ENCODE data around the gene SPATA46. TPM values are rescaled to one million over a fixed set of nuclear protein-coding genes. Genes with fewer than 3 reads are reported as not detected.

SPATA46 gene
- polyA plus RNA-seq, 1 of the 3 experiments (the other 2 are of a cell fraction): not detected

DNA sequence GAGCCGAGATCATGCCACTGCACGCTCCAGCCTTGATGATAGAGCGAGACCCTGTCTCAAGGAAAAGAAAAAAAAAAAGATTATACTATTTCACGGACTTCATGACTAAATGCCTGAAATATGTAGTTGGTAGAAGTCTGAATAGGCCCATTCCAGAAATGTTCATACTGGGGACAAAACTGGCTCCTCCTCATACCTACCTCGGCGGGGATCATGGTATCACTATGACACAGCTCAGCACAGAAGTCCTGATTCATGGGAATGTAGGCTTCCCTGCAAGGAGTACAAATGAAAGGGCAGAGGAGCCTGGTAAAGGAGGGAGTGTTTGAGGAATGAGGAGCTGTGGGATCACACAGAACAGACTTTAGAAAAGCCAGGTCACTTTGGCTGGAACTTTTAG, 5.0 kb downstream of the SPATA46 start:
- peak overlapping the region in 1 of 2 experiments; percentile 51; a peak in 1 of 4 replicates for H3K27ac ChIP-seq (ENCODE audit: low read depth in 2 of 2, low read length in 1 of 2)
- H2AFZ ChIP-seq (ENCODE audit: low read depth): no peak overlapping the region
- no peaks in the 10 kb centered on the region for H3K9me2 ChIP-seq
- no peak overlapping the region for H3K4me2 ChIP-seq
- CTCF ChIA-PET: interaction anchor here (1.2 to 4.0 kb wide), 4 partner anchors 12 to 315 kb away, joined by 3 to 16 read pairs (median 11); no protein-coding TSS in a partner anchor
- POLR2A ChIA-PET: no interaction called here
- no peaks in the 10 kb centered on the region for H3K36me3 ChIP-seq (replicated peaks in 1 of 2; ENCODE audit: control insufficient read depth in 1 of 2, insufficient read depth in 2 of 2, low read length in 1 of 2)
- H3K4me3 ChIP-seq (ENCODE audit: low read depth in 2 of 2, low read length in 1 of 2): no peak overlapping the region
- TF ChIP-seq FOSL2 (IDR thresholded peaks at IDR 0.05; ENCODE audit: borderline replicate concordance, low read depth): no peak
- no peak for TF ChIP-seq MXI1 (IDR thresholded peaks at IDR 0.05; ENCODE audit: low read depth, low read length)
- TF ChIP-seq, protein P1, sequence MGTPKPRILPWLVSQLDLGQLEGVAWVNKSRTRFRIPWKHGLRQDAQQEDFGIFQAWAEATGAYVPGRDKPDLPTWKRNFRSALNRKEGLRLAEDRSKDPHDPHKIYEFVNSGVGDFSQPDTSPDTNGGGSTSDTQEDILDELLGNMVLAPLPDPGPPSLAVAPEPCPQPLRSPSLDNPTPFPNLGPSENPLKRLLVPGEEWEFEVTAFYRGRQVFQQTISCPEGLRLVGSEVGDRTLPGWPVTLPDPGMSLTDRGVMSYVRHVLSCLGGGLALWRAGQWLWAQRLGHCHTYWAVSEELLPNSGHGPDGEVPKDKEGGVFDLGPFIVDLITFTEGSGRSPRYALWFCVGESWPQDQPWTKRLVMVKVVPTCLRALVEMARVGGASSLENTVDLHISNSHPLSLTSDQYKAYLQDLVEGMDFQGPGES (IDR thresholded peaks at IDR 0.05; ENCODE audit: low read depth, low read length): no peak
- TF ChIP-seq JUND (IDR thresholded peaks at IDR 0.05): no peak
- no peak for TF ChIP-seq RFX5 (IDR thresholded peaks at IDR 0.05; ENCODE audit: low read length)
- no peak for TF ChIP-seq POLR2AphosphoS5 (IDR thresholded peaks at IDR 0.05; ENCODE audit: low read depth, low read length)
- no peak for TF ChIP-seq ELF1 (IDR thresholded peaks at IDR 0.05)
- no peak for TF ChIP-seq SIN3A (IDR thresholded peaks at IDR 0.05; ENCODE audit: borderline replicate concordance, low read depth, low read length)
- TF ChIP-seq, protein P2, sequence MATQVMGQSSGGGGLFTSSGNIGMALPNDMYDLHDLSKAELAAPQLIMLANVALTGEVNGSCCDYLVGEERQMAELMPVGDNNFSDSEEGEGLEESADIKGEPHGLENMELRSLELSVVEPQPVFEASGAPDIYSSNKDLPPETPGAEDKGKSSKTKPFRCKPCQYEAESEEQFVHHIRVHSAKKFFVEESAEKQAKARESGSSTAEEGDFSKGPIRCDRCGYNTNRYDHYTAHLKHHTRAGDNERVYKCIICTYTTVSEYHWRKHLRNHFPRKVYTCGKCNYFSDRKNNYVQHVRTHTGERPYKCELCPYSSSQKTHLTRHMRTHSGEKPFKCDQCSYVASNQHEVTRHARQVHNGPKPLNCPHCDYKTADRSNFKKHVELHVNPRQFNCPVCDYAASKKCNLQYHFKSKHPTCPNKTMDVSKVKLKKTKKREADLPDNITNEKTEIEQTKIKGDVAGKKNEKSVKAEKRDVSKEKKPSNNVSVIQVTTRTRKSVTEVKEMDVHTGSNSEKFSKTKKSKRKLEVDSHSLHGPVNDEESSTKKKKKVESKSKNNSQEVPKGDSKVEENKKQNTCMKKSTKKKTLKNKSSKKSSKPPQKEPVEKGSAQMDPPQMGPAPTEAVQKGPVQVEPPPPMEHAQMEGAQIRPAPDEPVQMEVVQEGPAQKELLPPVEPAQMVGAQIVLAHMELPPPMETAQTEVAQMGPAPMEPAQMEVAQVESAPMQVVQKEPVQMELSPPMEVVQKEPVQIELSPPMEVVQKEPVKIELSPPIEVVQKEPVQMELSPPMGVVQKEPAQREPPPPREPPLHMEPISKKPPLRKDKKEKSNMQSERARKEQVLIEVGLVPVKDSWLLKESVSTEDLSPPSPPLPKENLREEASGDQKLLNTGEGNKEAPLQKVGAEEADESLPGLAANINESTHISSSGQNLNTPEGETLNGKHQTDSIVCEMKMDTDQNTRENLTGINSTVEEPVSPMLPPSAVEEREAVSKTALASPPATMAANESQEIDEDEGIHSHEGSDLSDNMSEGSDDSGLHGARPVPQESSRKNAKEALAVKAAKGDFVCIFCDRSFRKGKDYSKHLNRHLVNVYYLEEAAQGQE (IDR thresholded peaks at IDR 0.05; ENCODE audit: low read depth, low read length): no peak
- no peak for TF ChIP-seq NRF1 (IDR thresholded peaks at IDR 0.05; ENCODE audit: low read depth, low read length)
- no peak for TF ChIP-seq EZH2phosphoT487 (IDR thresholded peaks at IDR 0.05; ENCODE audit: borderline replicate concordance, low read depth)
- no peak for TF ChIP-seq SMC3 (IDR thresholded peaks at IDR 0.05; ENCODE audit: low read depth, low read length)
- TF ChIP-seq TAF1 (IDR thresholded peaks at IDR 0.05; ENCODE audit: borderline replicate concordance, low read depth, low read length): no peak
- TF ChIP-seq GABPA (IDR thresholded peaks at IDR 0.05; ENCODE audit: low read depth): no peak
- TF ChIP-seq RXRA (IDR thresholded peaks at IDR 0.05; ENCODE audit: borderline replicate concordance, low read depth): no peak
- TF ChIP-seq, protein P3, sequence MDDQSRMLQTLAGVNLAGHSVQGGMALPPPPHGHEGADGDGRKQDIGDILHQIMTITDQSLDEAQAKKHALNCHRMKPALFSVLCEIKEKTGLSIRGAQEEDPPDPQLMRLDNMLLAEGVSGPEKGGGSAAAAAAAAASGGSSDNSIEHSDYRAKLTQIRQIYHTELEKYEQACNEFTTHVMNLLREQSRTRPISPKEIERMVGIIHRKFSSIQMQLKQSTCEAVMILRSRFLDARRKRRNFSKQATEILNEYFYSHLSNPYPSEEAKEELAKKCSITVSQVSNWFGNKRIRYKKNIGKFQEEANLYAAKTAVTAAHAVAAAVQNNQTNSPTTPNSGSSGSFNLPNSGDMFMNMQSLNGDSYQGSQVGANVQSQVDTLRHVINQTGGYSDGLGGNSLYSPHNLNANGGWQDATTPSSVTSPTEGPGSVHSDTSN (IDR thresholded peaks at IDR 0.05): no peak
- 74% methylated on average over 6 of the region's 6 CpGs for WGBS (ENCODE audit: low lambda C conversion rate)
- no peak overlapping the region for H3K9ac ChIP-seq
- H3K9me3 ChIP-seq: no peaks in the 10 kb centered on the region
- no peak for DNase-seq
- H3F3A ChIP-seq (replicated peaks; ENCODE audit: insufficient read depth): no peaks in the 10 kb centered on the region
- H3K27me3 ChIP-seq (ENCODE audit: insufficient read depth): no peaks in the 10 kb centered on the region
- no peaks in the 10 kb centered on the region for H4K20me1 ChIP-seq (ENCODE audit: insufficient read depth)
- no peaks in the 10 kb centered on the region for H3K79me2 ChIP-seq (ENCODE audit: insufficient read depth)
- H3K4me1 ChIP-seq (ENCODE audit: control insufficient read depth in 1 of 2, insufficient read depth in 2 of 2, low read depth in 1 of 2, low read length in 1 of 2): peaks cover 0 to 27% of the 10 kb centered on the region in 2 experiments; a peak in 1 of 4 replicates
